ENCODE measurements around the gene LMF1. TPM values are rescaled to one million over a fixed set of nuclear protein-coding genes. Genes with fewer than 3 reads are reported as not detected.

Gene LMF1
- total and polyA plus RNA-seq, 9 of the 15 experiments (the other 6 are each of a cell fraction or from before 2014, with no cell fraction given): 0.11 to 1.6 (median 0.55) TPM; not detected in 1

DNA sequence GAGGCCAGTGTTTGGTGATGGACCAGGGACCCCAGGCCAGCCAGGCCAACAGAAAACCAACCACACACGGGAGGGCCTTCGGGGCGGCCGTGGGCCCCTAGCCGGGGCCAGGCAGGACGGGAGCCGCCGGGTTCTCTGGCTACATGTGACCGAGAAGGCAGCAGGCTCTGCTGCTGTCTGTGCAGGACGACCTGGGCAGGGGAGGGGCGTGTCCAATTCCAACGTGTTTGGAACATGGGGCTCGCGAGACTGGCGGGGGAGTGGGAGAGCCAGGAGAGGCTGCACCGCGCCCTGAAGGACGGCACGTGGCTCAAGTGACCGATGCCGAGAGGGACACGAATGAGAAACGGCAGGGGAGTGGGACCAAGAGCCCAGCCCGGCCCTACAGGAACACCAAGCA, 75.4 kb downstream of the LMF1 start (continued):
- TF ChIP-seq, protein P1, sequence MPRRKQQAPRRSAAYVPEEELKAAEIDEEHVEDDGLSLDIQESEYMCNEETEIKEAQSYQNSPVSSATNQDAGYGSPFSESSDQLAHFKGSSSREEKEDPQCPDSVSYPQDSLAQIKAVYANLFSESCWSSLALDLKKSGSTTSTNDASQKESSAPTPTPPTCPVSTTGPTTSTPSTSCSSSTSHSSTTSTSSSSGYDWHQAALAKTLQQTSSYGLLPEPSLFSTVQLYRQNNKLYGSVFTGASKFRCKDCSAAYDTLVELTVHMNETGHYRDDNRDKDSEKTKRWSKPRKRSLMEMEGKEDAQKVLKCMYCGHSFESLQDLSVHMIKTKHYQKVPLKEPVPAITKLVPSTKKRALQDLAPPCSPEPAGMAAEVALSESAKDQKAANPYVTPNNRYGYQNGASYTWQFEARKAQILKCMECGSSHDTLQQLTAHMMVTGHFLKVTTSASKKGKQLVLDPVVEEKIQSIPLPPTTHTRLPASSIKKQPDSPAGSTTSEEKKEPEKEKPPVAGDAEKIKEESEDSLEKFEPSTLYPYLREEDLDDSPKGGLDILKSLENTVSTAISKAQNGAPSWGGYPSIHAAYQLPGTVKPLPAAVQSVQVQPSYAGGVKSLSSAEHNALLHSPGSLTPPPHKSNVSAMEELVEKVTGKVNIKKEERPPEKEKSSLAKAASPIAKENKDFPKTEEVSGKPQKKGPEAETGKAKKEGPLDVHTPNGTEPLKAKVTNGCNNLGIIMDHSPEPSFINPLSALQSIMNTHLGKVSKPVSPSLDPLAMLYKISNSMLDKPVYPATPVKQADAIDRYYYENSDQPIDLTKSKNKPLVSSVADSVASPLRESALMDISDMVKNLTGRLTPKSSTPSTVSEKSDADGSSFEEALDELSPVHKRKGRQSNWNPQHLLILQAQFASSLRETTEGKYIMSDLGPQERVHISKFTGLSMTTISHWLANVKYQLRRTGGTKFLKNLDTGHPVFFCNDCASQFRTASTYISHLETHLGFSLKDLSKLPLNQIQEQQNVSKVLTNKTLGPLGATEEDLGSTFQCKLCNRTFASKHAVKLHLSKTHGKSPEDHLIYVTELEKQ (CRISPR knock-in tag; IDR thresholded peaks at IDR 0.05): no peak
- TF ChIP-seq ASH1L (IDR thresholded peaks at IDR 0.05; ENCODE audit: borderline replicate concordance, low read depth, partially characterized antibody): no peak
- TF ChIP-seq, protein P2, sequence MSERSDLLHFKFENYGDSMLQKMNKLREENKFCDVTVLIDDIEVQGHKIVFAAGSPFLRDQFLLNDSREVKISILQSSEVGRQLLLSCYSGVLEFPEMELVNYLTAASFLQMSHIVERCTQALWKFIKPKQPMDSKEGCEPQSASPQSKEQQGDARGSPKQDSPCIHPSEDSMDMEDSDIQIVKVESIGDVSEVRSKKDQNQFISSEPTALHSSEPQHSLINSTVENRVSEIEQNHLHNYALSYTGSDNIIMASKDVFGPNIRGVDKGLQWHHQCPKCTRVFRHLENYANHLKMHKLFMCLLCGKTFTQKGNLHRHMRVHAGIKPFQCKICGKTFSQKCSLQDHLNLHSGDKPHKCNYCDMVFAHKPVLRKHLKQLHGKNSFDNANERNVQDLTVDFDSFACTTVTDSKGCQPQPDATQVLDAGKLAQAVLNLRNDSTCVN (CRISPR knock-in tag; IDR thresholded peaks at IDR 0.05): no peak
- TF ChIP-seq ZNF551 (CRISPR knock-in tag; IDR thresholded peaks at IDR 0.05): no peak
- TF ChIP-seq, protein P3, sequence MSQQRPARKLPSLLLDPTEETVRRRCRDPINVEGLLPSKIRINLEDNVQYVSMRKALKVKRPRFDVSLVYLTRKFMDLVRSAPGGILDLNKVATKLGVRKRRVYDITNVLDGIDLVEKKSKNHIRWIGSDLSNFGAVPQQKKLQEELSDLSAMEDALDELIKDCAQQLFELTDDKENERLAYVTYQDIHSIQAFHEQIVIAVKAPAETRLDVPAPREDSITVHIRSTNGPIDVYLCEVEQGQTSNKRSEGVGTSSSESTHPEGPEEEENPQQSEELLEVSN (IDR thresholded peaks at IDR 0.05; ENCODE audit: borderline replicate concordance in 1 of 2, extremely low read depth in 1 of 2, insufficient read depth in 1 of 2, insufficient read length in 1 of 2, low read depth in 1 of 2, low read length in 1 of 2, poor library complexity in 1 of 2, severe bottlenecking in 1 of 2): peak in 1 of 2 experiments; percentile 25

Measured in K562 (cell line).